ENCODE measurements around the gene WDR7. TPM values are rescaled to one million over a fixed set of nuclear protein-coding genes. Genes with fewer than 3 reads are reported as not detected.

Gene WDR7
- total and polyA plus RNA-seq, 2 experiments from 2014 or later: 7.0 to 14.8 TPM

GRCh38 chr18:56639571-56639970, 11.6 kb upstream of the WDR7 start:
- Mint-ChIP-seq H3K4me1 (peaks cover 13% of the 10 kb centered on the region), H3K27ac (peak overlapping the region; percentile 100), H3K27me3 (ENCODE audit: insufficient read depth, low read depth, poor library complexity) (peaks cover 7% of the 10 kb centered on the region), H3K9me3 (no peaks in the 10 kb centered on the region; the same call in 2 of the 3 replicates), H3K36me3 (ENCODE audit: low read depth) (peaks cover 9% of the 10 kb centered on the region), H3K4me3 (peak overlapping the region; percentile 100)
- H4K20me1 ChIP-seq (replicated peaks; ENCODE audit: insufficient read depth): peaks cover 21% of the 10 kb centered on the region
- H3F3A ChIP-seq (replicated peaks; ENCODE audit: low read depth): no peaks in the 10 kb centered on the region
- H3K79me2 ChIP-seq (replicated peaks; ENCODE audit: insufficient read depth): peaks cover 37% of the 10 kb centered on the region
- TF ChIP-seq EZH2 (IDR thresholded peaks at IDR 0.05; ENCODE audit: low read depth, unreplicated experiment) (no peak), POLR2AphosphoS5 (IDR thresholded peaks at IDR 0.05; ENCODE audit: low read depth) (no peak), ZNF462 (CRISPR knock-in tag; IDR thresholded peaks at IDR 0.05) (no peak), NANOG (IDR thresholded peaks at IDR 0.05; ENCODE audit: borderline replicate concordance) (no peak), CREB1 (CRISPR knock-in tag; IDR thresholded peaks at IDR 0.05; ENCODE audit: low read depth) (no peak), EZH2phosphoT487 (IDR thresholded peaks at IDR 0.05; ENCODE audit: unreplicated experiment) (no peak)
- H3K27me3 ChIP-seq (ENCODE audit: insufficient read depth): no peaks in the 10 kb centered on the region
- H3K27ac ChIP-seq (ENCODE audit: low read depth): no peak overlapping the region; the same call in 1 of the 2 replicates
- no peak for DNase-seq (ENCODE audit: low spot score)
- H3K4me2 ChIP-seq: peak overlapping the region; percentile 83
- peaks cover 14% of the 10 kb centered on the region; the same call in 1 of the 2 replicates for H3K4me1 ChIP-seq (ENCODE audit: insufficient read depth)
- H3K4me3 ChIP-seq: peak overlapping the region; percentile 98; the same call in 1 of the 2 replicates
- H3K36me3 ChIP-seq (ENCODE audit: insufficient read depth): no peaks in the 10 kb centered on the region
- no peak for ATAC-seq
- H3K9me2 ChIP-seq (ENCODE audit: insufficient read depth): no peaks in the 10 kb centered on the region
- peak overlapping the region; percentile 64; the same call in 1 of the 2 replicates for H2AFZ ChIP-seq
